Left lung (tissue), 14 donors: Measurements from ENCODE around the gene HOXA6. TPM values are rescaled to one million over a fixed set of nuclear protein-coding genes. Genes with fewer than 3 reads are reported as not detected.
A peak's percentile ranks its signal among the peaks of the same experiment; 100 is the strongest.

ENCODE experiments used
- ATAC-seq: fragments of 200-7000 bp; cut with Tn5 transposase; one replicate; pipeline ENCODE4 v1.9.1; 2020; ENCODE audit warnings: moderate library complexity
- DNase-seq, 4 donors: peaks; one replicate each; pipeline ENCODE4 v3.0.0-alpha.2; 2013 to 2020
- H3K27ac ChIP-seq, 2 donors: fragments of 200-600 bp; sonication (generic) in 1 of 2; one replicate each; pipeline versions ENCODE4 v1.5.0 to v1.8.0; 2020 to 2021
- H3K27me3 ChIP-seq, 2 donors: fragments of 200-600 bp; sonication (generic) in 1 of 2; one replicate each; pipeline versions ENCODE4 v1.5.0 to v1.8.0; 2020 to 2021
- H3K36me3 ChIP-seq, 2 donors: fragments of 200-600 bp; sonication (generic) in 1 of 2; one replicate each; pipeline versions ENCODE4 v1.5.0 to v1.8.0; 2020 to 2021
- H3K4me1 ChIP-seq, 2 donors: fragments of 200-600 bp; one replicate each; pipeline ENCODE4 v1.8.0; 2021
- H3K4me3 ChIP-seq, 2 donors: fragments of 200-600 bp; sonication (generic) in 1 of 2; one replicate each; pipeline versions ENCODE4 v1.5.0 to v1.8.0; 2020 to 2021; ENCODE audit warnings: mild to moderate bottlenecking in 1 of 2
- H3K9me3 ChIP-seq, 2 donors: fragments of 200-600 bp; sonication (generic) in 1 of 2; one replicate each; pipeline versions ENCODE4 v1.5.0 to v1.8.0; 2020 to 2021
- CTCF ChIP-seq, 2 donors: fragments of 200-600 bp; sonication (generic) in 1 of 2; IDR thresholded peaks; one replicate each; pipeline versions ENCODE4 v1.5.0 to v1.8.0; 2021; ENCODE audit warnings: antibody characterized with exemption in 2 of 2
- intact Hi-C, 2 donors: fragments of 100-400 bp; cut with DNase I; formaldehyde crosslinking; loops; one replicate each; pipeline versions ENCODE4 v1.11.2 to v1.14.2; 2022
- long read RNA-seq, 12 donors: library from polyadenylated mRNA in 2 of 12; unstranded in 2 of 12; transcript quantifications; one replicate each; pipeline ENCODE4 v2.0.0 and lab custom pipeline, GENCODE V29; 2019 to 2026
- polyA plus RNA-seq, 6 donors: library from polyadenylated mRNA; unstranded; fragments of 120-200 nt; gene quantifications; one replicate each; pipeline ENCODE4 v1.2.1, GENCODE V29; 2013; ENCODE audit not compliant: insufficient read length in 6 of 6
- total RNA-seq, 2 donors: library from RNA; stranded (reverse); fragmentation: NEBNext Ultra II Directional; extraction: Animal tissue kit (Norgen Biotek cat#: 25700); gene quantifications; one replicate each; pipeline ENCODE4 v1.2.1, GENCODE V29; 2021
- donor health status: DM: no; HTN: yes; CAD: no.
- donor health status: DM: no; HTN: no; CAD: no.

Gene HOXA6
- total RNA-seq (1 to 10 TPM; 3.5 to 5.0 TPM), polyA plus RNA-seq (10 to 100 TPM; 13.6 to 16.2 (median 14.7) TPM)
- long read RNA-seq, donor 1, partial matches to known transcripts, result 0 of 4 reads
- long read RNA-seq, donor 1, other reads (novel, unspliced or antisense), result 0 of 4 reads
- long read RNA-seq, donor 2, transcript HOXA6-201 (2 exons, 989 nt), result major isoform, 6 of 6 reads
- long read RNA-seq, donor 2, partial matches to known transcripts, result 0 of 6 reads
- long read RNA-seq, donor 2, other reads (novel, unspliced or antisense), result 0 of 6 reads
- long read RNA-seq, donor 3, transcript HOXA6-201 (2 exons, 989 nt), result major isoform, 5 of 5 reads
- long read RNA-seq, donor 3, partial matches to known transcripts, result 0 of 5 reads
- long read RNA-seq, donor 3, other reads (novel, unspliced or antisense), result 0 of 5 reads
- long read RNA-seq, donor 4, partial matches to known transcripts, result 1 of 11 reads
- long read RNA-seq, donor 4, other reads (novel, unspliced or antisense), result 5 of 11 reads
- long read RNA-seq, donor 5, partial matches to known transcripts, result 0 of 1 reads
- long read RNA-seq, donor 5, other reads (novel, unspliced or antisense), result 0 of 1 reads
- long read RNA-seq, donor 6, partial matches to known transcripts, result 0 of 2 reads
- long read RNA-seq, donor 6, other reads (novel, unspliced or antisense), result 0 of 2 reads
- long read RNA-seq, donor 7, partial matches to known transcripts, result 0 of 1 reads
- long read RNA-seq, donor 7, other reads (novel, unspliced or antisense), result 0 of 1 reads
- long read RNA-seq, donor 8, partial matches to known transcripts, result 0 of 1 reads
- long read RNA-seq, donor 8, other reads (novel, unspliced or antisense), result 0 of 1 reads
- long read RNA-seq, donor 9, result 0 reads
- long read RNA-seq, donor 10, partial matches to known transcripts, result 0 of 3 reads
- long read RNA-seq, donor 10, other reads (novel, unspliced or antisense), result 1 of 3 reads
- long read RNA-seq, donor 11, transcript HOXA6-201 (2 exons, 989 nt), result major isoform, 6 of 9 reads
- long read RNA-seq, donor 11, partial matches to known transcripts, result 0 of 9 reads
- long read RNA-seq, donor 11, other reads (novel, unspliced or antisense), result 0 of 9 reads
- long read RNA-seq, donor 12, partial matches to known transcripts, result 0 of 4 reads
- long read RNA-seq, donor 12, other reads (novel, unspliced or antisense), result 0 of 4 reads

- peak in 3 of 4 donors; percentile 46 to 82 (median 81) for DNase-seq
- peaks cover 0 to 50% of the 10 kb centered on the region in 2 donors for H3K4me1 ChIP-seq
- intact Hi-C loops, result no loop called here
- no peak for ATAC-seq
- H3K27ac ChIP-seq, result peak within 1 kb of the TSS; percentile 75 to 87
- H3K27me3 ChIP-seq, result peaks cover 55 to 100% of the 10 kb centered on the region in 2 donors
- no peaks in the 10 kb centered on the region for H3K36me3 ChIP-seq
- no peaks in the 10 kb centered on the region for H3K9me3 ChIP-seq
- TF ChIP-seq CTCF (IDR thresholded peaks at IDR 0.05), result no peak
- peak within 1 kb of the TSS; percentile 19 to 41 for H3K4me3 ChIP-seq
Observed at GRCh38 chr7:27147199-27148030, at the start of gene HOXA6. Gene HOXA6, minus strand, starts transcription at chr7:27147774. Its CDS starts 25 bp downstream, at chr7:27147749.

GRCh38 chr7:27196287-27196767 lies 48.8 kb upstream of the HOXA6 start:
- intact Hi-C loops, result no loop called here

GRCh38 chr7:27194686-27195379 lies 47.3 kb upstream of the HOXA6 start:
- peaks cover 97 to 98% of the 10 kb centered on the region in 2 donors for H3K27me3 ChIP-seq
- H3K4me1 ChIP-seq, result peaks cover 11 to 30% of the 10 kb centered on the region in 2 donors
- DNase-seq (peak in 1 of 4 donors; percentile 5), ATAC-seq (no peak)
- H3K36me3 ChIP-seq, result no peaks in the 10 kb centered on the region
- H3K9me3 ChIP-seq, result no peaks in the 10 kb centered on the region
- H3K4me3 ChIP-seq, result no peak overlapping the region
- TF ChIP-seq CTCF (IDR thresholded peaks at IDR 0.05), result no peak
- intact Hi-C loops, result no loop called here
- H3K27ac ChIP-seq, result no peak overlapping the region

More at GRCh38 chr7:27196287-27196767, 48.8 kb upstream of the HOXA6 start:
- DNase-seq (peak in 3 of 4 donors; percentile 74 to 85 (median 82)), ATAC-seq (peak; percentile 64)
- no peak overlapping the region for H3K27ac ChIP-seq
- H3K9me3 ChIP-seq, result no peaks in the 10 kb centered on the region
- no peak overlapping the region for H3K4me3 ChIP-seq
- peaks cover 97 to 98% of the 10 kb centered on the region in 2 donors for H3K27me3 ChIP-seq
- no peaks in the 10 kb centered on the region for H3K36me3 ChIP-seq
- TF ChIP-seq CTCF (IDR thresholded peaks at IDR 0.05), result peak; percentile 68 to 77
- H3K4me1 ChIP-seq, result peaks cover 11 to 45% of the 10 kb centered on the region in 2 donors

GRCh38 chr7:27194002-27194352 lies 46.4 kb upstream of the HOXA6 start:
- Histone ChIP-seq H3K9me3 (no peaks in the 10 kb centered on the region), H3K36me3 (no peaks in the 10 kb centered on the region), H3K4me1 (peaks cover 10 to 30% of the 10 kb centered on the region in 2 donors), H3K27ac (no peak overlapping the region), H3K4me3 (no peak overlapping the region), H3K27me3 (peaks cover 100% of the 10 kb centered on the region in 2 donors)
- DNase-seq (no peak), ATAC-seq (no peak)
- intact Hi-C loops, result no loop called here
- no peak for TF ChIP-seq CTCF (IDR thresholded peaks at IDR 0.05)
